ENCODE results near the gene SORBS1. TPM values are rescaled to one million over a fixed set of nuclear protein-coding genes. Genes with fewer than 3 reads are reported as not detected.

The SORBS1 gene
- polyA plus RNA-seq, 1 experiment = 0.40 TPM

GRCh38 chr10:95363303-95363912 is 197.8 kb downstream of the SORBS1 start:
- no peak overlapping the region for H3K4me3 ChIP-seq (ENCODE audit: low read depth, low read length)
- POLR2A ChIA-PET = interaction anchor here (0.8 to 1.9 kb wide), 2 partner anchors 85 to 117 kb away, joined by 3 to 6 read pairs; no protein-coding TSS in a partner anchor
- no peak overlapping the region for H3K27ac ChIP-seq (ENCODE audit: low read depth, low read length)
- CTCF ChIA-PET = interaction anchor here (0.7 to 16.5 kb wide), 31 partner anchors 9 to 734 kb away, joined by 3 to 507 read pairs (median 6); partner anchors contain the start of gene ACSM6
- no peak for DNase-seq (ENCODE audit: low read depth, low spot score)
- peak; percentile 88 for TF ChIP-seq CTCF (IDR thresholded peaks at IDR 0.05; ENCODE audit: low read depth, low read length)
- peaks cover 5% of the 10 kb centered on the region for H3K27me3 ChIP-seq (ENCODE audit: control insufficient read depth, insufficient read depth, low read length)
- H3K9me3 ChIP-seq (ENCODE audit: control insufficient read depth, insufficient read depth, low read length) = no peaks in the 10 kb centered on the region

- Histone ChIP-seq H3K4me3 (ENCODE audit: low read depth, low read length) (no peak overlapping the region), H3K27ac (ENCODE audit: low read depth, low read length) (no peak overlapping the region), H3K27me3 (ENCODE audit: control insufficient read depth, insufficient read depth, low read length) (peaks cover 2% of the 10 kb centered on the region), H3K9me3 (ENCODE audit: control insufficient read depth, insufficient read depth, low read length) (peaks cover 4% of the 10 kb centered on the region; the same call in 1 of the 2 replicates)
- POLR2A ChIA-PET = interaction anchor here (0.9 to 1.8 kb wide), 2 partner anchors 65 to 113 kb away, joined by 5 to 8 read pairs; no protein-coding TSS in a partner anchor
- no peak for DNase-seq (ENCODE audit: low read depth, low spot score)
- CTCF ChIA-PET = interaction anchor here (0.6 to 16.5 kb wide), 9 partner anchors 10 to 177 kb away, joined by 3 to 507 read pairs (median 4); no protein-coding TSS in a partner anchor
- TF ChIP-seq CTCF (IDR thresholded peaks at IDR 0.05; ENCODE audit: low read depth, low read length) = no peak
Measured at GRCh38 chr10:95360122-95360714, 201.0 kb downstream of the SORBS1 start.

- Histone ChIP-seq H3K4me3 (ENCODE audit: low read depth, low read length) (no peak overlapping the region), H3K9me3 (ENCODE audit: control insufficient read depth, insufficient read depth, low read length) (peaks cover 4% of the 10 kb centered on the region; the same call in 1 of the 2 replicates), H3K27ac (ENCODE audit: low read depth, low read length) (no peak overlapping the region), H3K27me3 (ENCODE audit: control insufficient read depth, insufficient read depth, low read length) (peaks cover 2% of the 10 kb centered on the region)
- DNase-seq (ENCODE audit: low read depth, low spot score) = no peak
- no peak for TF ChIP-seq CTCF (IDR thresholded peaks at IDR 0.05; ENCODE audit: low read depth, low read length)
- CTCF ChIA-PET = interaction anchor here (1.6 to 16.5 kb wide), 5 partner anchors 9 to 176 kb away, joined by 5 to 507 read pairs (median 67); no protein-coding TSS in a partner anchor
- POLR2A ChIA-PET = interaction anchor here (1.8 kb wide), 1 partner anchor 112 kb away, joined by 8 read pairs; no protein-coding TSS in a partner anchor
Measured at GRCh38 chr10:95359466-95359865, 201.7 kb downstream of the SORBS1 start.

- H3K9me3 ChIP-seq (ENCODE audit: control insufficient read depth, insufficient read depth, low read length) = peaks cover 4% of the 10 kb centered on the region; the same call in 1 of the 2 replicates
- H3K27me3 ChIP-seq (ENCODE audit: control insufficient read depth, insufficient read depth, low read length) = peaks cover 2% of the 10 kb centered on the region
- ChIA-PET CTCF (interaction anchor here (16.5 kb wide), 1 partner anchor 114 kb away, joined by 507 read pairs; no protein-coding TSS in a partner anchor), POLR2A (no interaction called here)
- DNase-seq (ENCODE audit: low read depth, low spot score) = no peak
- no peak overlapping the region for H3K27ac ChIP-seq (ENCODE audit: low read depth, low read length)
- TF ChIP-seq CTCF (IDR thresholded peaks at IDR 0.05; ENCODE audit: low read depth, low read length) = no peak
- H3K4me3 ChIP-seq (ENCODE audit: low read depth, low read length) = no peak overlapping the region
Measured at GRCh38 chr10:95356190-95356955, 204.8 kb downstream of the SORBS1 start.
